ENCODE measurements around the gene HSD17B12.
"Not testable (repeated sequence)": the region's sequence is repeated elsewhere in the genome, so short reads cannot be mapped to it uniquely, and the experiment has no call there.

Gene HSD17B12

GRCh38 chr11:43680521-43681400, at the start of gene HSD17B12:
Gene HSD17B12, plus strand, starts transcription at chr11:43680738. Its CDS starts 90 bp downstream, at chr11:43680828.
- in situ Hi-C loops (cut with HindIII; ENCODE audit: low pct_ligation_motif_present, low pct_unique_long_range_greater_than_20kb, low sequenced_read_pairs) = no loop called here
- DNase-seq = peak; percentile 98

DNA sequence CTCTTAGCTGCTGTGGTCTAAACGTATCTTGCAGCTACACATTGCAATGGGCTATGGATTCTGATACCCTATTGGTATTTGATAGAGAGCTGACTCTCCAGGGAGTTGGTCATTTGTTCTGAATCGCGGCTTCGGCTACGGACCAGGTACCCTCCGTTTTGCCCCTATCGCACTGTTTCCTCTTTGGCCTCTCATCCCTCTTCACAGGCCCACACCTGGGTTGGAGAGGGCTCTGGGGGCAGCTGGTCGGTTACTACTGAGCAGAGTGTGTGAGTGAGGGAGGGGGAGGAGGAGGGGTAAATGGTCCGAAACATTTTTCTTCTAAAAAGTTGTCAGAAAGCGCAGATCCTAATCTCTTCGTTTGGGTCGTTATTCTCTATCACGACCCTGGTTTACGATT, 48.8 kb upstream of the HSD17B12 start:
- in situ Hi-C loops (cut with HindIII; ENCODE audit: low pct_ligation_motif_present, low pct_unique_long_range_greater_than_20kb, low sequenced_read_pairs) = no loop called here

GRCh38 chr11:43632181-43632580, 48.4 kb upstream of the HSD17B12 start:
- DNase-seq = no peak
- in situ Hi-C loops (cut with HindIII; ENCODE audit: low pct_ligation_motif_present, low pct_unique_long_range_greater_than_20kb, low sequenced_read_pairs) = no loop called here

More for the DNA sequence above, 48.8 kb upstream of the HSD17B12 start:
- DNase-seq = no peak

DNA sequence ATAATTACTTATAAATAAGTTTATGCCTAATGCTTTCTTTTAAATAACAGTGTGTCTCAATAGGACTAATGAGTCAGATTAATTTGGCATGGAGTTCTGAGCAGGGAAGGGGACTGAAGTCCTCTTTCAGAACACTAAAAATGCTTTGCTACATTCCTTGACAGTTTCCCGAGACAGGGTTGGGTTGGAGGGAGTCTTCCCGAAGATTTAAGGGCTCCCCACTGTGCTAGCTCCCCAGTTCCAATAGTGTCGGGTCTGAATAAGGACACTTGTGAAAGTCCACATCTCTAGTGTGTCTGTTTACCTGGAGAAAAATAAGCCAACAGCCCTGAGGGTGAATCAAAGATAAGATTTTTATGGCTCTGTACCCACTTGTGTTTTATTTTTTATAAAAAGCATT, 41.8 kb upstream of the HSD17B12 start:
- in situ Hi-C loops (cut with HindIII; ENCODE audit: low pct_ligation_motif_present, low pct_unique_long_range_greater_than_20kb, low sequenced_read_pairs) = no loop called here
- no peak for DNase-seq

DNA sequence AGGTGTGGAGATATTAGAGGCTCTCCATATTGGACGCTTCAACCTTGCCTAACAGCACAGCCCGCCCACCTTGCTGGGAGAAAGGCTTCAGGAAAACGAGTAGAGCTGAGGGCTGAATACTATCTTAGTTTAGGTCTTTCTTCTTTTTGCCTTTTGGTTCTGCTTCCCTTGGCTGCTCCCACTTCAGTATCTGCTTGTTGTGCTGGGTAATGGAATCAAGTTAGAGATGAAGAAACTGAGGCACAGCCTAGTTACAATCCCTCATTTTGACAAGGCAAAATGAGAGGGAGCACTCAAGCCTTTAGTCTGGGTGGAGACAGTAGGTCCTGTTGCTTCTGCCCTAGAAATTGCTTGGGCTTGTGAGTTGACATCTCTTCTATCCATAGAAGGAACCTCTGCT, 41.3 kb upstream of the HSD17B12 start:
- in situ Hi-C loops (cut with HindIII; ENCODE audit: low pct_ligation_motif_present, low pct_unique_long_range_greater_than_20kb, low sequenced_read_pairs) = no loop called here
- DNase-seq = no peak

GRCh38 chr11:43639920-43640319, 40.6 kb upstream of the HSD17B12 start:
- no peak for DNase-seq
- in situ Hi-C loops (cut with HindIII; ENCODE audit: low pct_ligation_motif_present, low pct_unique_long_range_greater_than_20kb, low sequenced_read_pairs) = no loop called here

DNA sequence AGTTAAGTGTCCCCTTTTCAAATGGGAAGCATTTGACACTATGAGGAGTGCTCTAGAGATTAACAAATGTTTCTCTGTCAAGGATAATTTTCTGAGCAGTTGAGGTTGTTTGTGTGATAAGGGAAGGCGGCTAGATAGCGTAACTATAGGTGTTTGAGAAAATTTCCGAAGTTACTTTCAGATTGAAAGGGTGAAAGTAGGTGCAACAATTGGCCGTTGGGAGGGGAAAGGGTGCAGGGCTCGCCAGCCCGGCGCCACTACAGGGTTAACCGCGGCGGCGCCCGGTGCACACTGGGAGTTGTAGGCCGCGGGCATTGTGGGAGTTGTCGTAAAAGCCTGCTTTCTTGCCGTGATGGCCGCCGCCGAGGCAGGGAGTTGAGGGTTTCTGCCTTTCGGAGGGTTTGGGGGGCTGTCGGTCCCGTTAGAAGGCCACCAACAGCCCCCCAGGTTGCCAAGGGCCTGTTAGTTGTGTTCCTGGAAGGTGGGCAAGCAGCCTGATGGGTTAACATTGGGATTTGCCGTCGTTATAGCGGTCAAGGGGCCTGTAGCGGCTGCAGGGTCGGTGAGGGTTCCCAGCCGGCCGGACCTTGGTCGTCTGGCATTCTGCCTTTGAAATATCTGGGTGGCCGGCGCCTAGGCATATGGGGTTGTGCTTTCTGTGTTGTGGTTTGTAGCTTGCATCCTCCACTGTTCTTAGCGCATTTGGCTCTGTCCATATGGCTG, 36.5 kb upstream of the HSD17B12 start:
- in situ Hi-C loops (cut with HindIII; ENCODE audit: low pct_ligation_motif_present, low pct_unique_long_range_greater_than_20kb, low sequenced_read_pairs) = no loop called here
- DNase-seq = peak; percentile 81

- in situ Hi-C loops (cut with HindIII; ENCODE audit: low pct_ligation_motif_present, low pct_unique_long_range_greater_than_20kb, low sequenced_read_pairs) = no loop called here
- DNase-seq = no peak
These were observed 35.8 kb upstream of the HSD17B12 start for GRCh38 chr11:43644621-43645299.

GRCh38 chr11:43646767-43647166, 33.8 kb upstream of the HSD17B12 start:
- in situ Hi-C loops (cut with HindIII; ENCODE audit: low pct_ligation_motif_present, low pct_unique_long_range_greater_than_20kb, low sequenced_read_pairs) = no loop called here

GRCh38 chr11:43648888-43649287, 31.6 kb upstream of the HSD17B12 start:
- in situ Hi-C loops (cut with HindIII; ENCODE audit: low pct_ligation_motif_present, low pct_unique_long_range_greater_than_20kb, low sequenced_read_pairs) = no loop called here
- no peak for DNase-seq

More at GRCh38 chr11:43646767-43647166, 33.8 kb upstream of the HSD17B12 start:
- DNase-seq = no peak

DNA sequence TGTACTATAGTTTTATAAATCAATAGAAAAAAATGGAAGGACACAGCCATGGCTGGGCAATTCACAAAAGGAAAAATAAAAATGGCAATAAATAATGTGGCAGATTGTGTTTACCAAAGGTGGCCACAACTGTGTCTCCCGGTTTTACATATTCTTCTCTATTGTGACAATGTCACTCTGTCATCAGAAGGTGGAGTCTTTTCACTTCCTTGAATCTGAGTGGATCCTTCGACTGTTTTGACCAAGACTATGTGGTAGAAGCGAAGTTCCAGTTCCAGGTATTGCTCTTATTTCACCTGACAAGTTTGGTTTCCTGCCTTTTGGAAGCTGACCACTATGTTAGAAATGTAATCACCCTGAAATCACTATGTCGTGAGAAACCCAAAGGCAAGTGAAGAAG, 31.0 kb upstream of the HSD17B12 start:
- no peak for DNase-seq

DNA sequence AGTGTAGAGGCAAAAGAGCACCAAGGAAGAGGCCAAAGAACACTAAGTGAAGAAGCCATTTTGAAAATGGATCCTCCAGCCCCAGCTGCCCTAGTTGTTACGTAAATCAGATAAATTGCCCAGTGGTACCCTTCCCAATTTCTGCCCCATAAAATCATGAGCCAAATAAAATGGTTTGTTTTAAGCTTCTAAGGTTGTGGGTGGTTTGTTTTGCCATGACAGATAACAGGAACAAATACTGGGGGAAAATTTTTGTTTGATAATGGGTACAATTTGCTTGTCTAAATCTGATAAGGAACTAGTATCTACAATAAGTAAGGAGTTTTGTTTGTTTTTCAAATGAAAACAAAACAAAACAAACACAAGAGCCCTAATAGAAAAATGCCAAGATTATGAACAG, 30.6 kb upstream of the HSD17B12 start:
- in situ Hi-C loops (cut with HindIII; ENCODE audit: low pct_ligation_motif_present, low pct_unique_long_range_greater_than_20kb, low sequenced_read_pairs) = no loop called here
- no peak for DNase-seq

More for the DNA sequence above, 31.0 kb upstream of the HSD17B12 start:
- in situ Hi-C loops (cut with HindIII; ENCODE audit: low pct_ligation_motif_present, low pct_unique_long_range_greater_than_20kb, low sequenced_read_pairs) = no loop called here

- in situ Hi-C loops (cut with HindIII; ENCODE audit: low pct_ligation_motif_present, low pct_unique_long_range_greater_than_20kb, low sequenced_read_pairs); DNase-seq: not testable (repeated sequence)
These were observed 17.5 kb upstream of the HSD17B12 start for GRCh38 chr11:43663018-43663417.

DNA sequence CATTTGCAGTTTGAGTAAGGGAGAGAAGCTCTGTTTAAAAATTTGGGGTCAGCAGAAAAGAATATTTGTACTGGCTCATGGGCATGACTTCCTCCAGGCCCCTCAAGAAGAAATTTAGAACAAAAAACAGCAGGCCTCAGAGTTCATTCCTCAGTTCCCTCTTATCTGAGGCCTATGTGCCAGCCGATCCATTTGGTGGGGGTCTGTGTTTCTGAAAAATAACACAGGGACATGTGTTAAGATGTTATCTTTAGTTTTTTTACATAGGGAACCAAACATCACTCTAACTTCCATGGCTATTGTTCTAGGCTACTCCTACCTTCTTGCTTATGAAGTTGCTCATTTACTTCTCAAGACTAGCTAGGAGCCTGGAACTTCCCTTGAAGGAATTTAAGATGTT, 16.2 kb upstream of the HSD17B12 start:
- in situ Hi-C loops (cut with HindIII; ENCODE audit: low pct_ligation_motif_present, low pct_unique_long_range_greater_than_20kb, low sequenced_read_pairs) = no loop called here
- no peak for DNase-seq

GRCh38 chr11:43671284-43671683, 9.3 kb upstream of the HSD17B12 start:
- DNase-seq; in situ Hi-C loops (cut with HindIII; ENCODE audit: low pct_ligation_motif_present, low pct_unique_long_range_greater_than_20kb, low sequenced_read_pairs): not testable (repeated sequence)

DNA sequence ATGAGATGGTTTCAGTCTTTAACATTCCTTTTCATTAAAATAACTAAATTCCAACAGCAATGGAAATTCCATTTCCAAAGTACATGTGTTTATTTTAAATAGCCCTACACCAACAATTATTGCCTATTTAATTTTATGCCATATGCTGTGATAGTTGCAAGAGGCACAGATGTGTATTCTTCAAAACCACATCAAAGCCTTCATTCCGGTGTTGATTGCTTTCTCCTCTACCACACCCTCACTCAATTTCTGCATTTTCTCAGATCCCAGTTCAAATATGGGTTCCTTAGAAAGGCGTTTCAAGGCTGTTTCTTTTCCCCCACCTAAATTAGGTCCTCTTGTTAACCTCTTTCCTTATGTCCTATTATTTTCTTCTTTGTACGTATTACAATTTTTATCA, 6.0 kb upstream of the HSD17B12 start:
- in situ Hi-C loops (cut with HindIII; ENCODE audit: low pct_ligation_motif_present, low pct_unique_long_range_greater_than_20kb, low sequenced_read_pairs) = no loop called here

DNA sequence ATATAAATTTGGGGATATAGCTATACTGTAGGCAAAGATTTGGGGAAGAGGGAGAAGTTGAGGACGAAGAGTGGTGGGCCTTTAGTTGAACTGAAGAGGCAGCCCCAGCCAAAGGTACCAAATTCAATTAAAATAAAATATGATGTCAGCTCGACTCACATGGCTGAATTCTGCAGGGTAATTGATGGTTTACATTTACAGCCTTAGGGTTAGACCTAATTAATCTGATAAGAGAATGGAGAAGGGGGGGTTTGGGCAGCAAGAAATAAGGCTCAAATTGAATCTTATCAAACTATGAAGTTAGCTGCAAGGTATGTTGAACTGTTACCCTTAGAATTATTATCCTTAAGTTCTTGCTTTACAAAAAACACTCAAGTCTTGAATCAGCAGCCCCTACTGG, 3.6 kb upstream of the HSD17B12 start:
- in situ Hi-C loops (cut with HindIII; ENCODE audit: low pct_ligation_motif_present, low pct_unique_long_range_greater_than_20kb, low sequenced_read_pairs) = no loop called here

More for the DNA sequence above, 6.0 kb upstream of the HSD17B12 start:
- no peak for DNase-seq

GRCh38 chr11:43681401-43681942, 934 bp downstream of the HSD17B12 start:
- in situ Hi-C loops (cut with HindIII; ENCODE audit: low pct_ligation_motif_present, low pct_unique_long_range_greater_than_20kb, low sequenced_read_pairs) = no loop called here
- peak; percentile 50 for DNase-seq

More for the DNA sequence above, 3.6 kb upstream of the HSD17B12 start:
- no peak for DNase-seq

- in situ Hi-C loops (cut with HindIII; ENCODE audit: low pct_ligation_motif_present, low pct_unique_long_range_greater_than_20kb, low sequenced_read_pairs); DNase-seq: not testable (repeated sequence)
These were observed 1.5 kb downstream of the HSD17B12 start for GRCh38 chr11:43682081-43682480.

Data from ACHN (cell line).